ENCODE measurements around the gene PTPRM.

The PTPRM gene

DNA sequence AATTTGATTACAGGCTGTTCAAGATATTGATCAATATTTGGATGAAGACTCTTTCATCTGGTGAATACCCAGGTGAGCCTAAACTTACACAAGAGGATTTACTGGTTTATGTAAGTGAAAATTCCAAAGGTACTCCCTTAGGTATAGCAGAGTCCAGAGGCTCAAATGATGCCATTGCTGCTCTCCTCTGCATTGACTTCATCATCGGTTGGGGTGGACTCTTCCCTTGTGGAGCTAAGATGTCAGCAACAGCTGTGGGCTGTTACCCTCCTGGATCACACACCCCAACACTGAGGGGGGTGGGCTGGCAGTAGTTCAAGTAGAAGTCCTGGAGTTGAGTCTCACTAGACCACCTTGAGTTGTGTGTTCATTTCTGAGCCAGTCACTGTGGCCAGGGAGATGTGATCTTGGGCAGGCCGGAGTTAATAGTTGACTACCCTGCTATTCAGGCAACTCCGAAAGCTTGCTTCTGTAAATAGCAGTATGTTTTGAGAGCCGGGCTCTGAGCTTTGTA is 236.9 kb downstream of the PTPRM start (continued):
- TF ChIP-seq, protein P1, sequence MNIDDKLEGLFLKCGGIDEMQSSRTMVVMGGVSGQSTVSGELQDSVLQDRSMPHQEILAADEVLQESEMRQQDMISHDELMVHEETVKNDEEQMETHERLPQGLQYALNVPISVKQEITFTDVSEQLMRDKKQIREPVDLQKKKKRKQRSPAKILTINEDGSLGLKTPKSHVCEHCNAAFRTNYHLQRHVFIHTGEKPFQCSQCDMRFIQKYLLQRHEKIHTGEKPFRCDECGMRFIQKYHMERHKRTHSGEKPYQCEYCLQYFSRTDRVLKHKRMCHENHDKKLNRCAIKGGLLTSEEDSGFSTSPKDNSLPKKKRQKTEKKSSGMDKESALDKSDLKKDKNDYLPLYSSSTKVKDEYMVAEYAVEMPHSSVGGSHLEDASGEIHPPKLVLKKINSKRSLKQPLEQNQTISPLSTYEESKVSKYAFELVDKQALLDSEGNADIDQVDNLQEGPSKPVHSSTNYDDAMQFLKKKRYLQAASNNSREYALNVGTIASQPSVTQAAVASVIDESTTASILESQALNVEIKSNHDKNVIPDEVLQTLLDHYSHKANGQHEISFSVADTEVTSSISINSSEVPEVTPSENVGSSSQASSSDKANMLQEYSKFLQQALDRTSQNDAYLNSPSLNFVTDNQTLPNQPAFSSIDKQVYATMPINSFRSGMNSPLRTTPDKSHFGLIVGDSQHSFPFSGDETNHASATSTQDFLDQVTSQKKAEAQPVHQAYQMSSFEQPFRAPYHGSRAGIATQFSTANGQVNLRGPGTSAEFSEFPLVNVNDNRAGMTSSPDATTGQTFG (tag by site-specific recombination; IDR thresholded peaks at IDR 0.05; ENCODE audit: borderline replicate concordance) = no peak
- TF ChIP-seq, protein P2, sequence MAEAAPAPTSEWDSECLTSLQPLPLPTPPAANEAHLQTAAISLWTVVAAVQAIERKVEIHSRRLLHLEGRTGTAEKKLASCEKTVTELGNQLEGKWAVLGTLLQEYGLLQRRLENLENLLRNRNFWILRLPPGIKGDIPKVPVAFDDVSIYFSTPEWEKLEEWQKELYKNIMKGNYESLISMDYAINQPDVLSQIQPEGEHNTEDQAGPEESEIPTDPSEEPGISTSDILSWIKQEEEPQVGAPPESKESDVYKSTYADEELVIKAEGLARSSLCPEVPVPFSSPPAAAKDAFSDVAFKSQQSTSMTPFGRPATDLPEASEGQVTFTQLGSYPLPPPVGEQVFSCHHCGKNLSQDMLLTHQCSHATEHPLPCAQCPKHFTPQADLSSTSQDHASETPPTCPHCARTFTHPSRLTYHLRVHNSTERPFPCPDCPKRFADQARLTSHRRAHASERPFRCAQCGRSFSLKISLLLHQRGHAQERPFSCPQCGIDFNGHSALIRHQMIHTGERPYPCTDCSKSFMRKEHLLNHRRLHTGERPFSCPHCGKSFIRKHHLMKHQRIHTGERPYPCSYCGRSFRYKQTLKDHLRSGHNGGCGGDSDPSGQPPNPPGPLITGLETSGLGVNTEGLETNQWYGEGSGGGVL (tag by site-specific recombination; IDR thresholded peaks at IDR 0.05) = no peak
- TF ChIP-seq ZBTB7A (tag by site-specific recombination; IDR thresholded peaks at IDR 0.05; ENCODE audit: low read depth) (no peak), ZNF530 (tag by site-specific recombination; IDR thresholded peaks at IDR 0.05; ENCODE audit: low read depth) (no peak)

DNA sequence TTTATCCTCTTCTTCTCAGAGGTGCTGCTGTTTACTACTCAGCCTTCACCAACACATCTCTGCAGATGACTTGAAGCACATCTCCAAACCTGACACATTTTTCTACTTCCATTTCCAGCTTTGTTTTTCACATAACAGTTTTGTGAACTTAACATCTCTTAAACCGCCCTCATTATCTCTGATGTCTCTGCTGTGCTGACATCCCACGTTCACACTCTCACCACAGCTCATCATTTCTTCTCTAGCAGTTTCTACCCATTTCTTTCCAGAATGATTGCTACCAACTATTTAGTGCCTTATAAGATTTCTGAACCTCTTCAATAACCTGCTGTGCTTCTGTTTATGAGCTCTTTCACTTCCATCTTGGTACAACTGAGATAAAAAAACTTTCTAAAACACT is 238.0 kb downstream of the PTPRM start:
- no peak for TF ChIP-seq ZBTB17 (tag by site-specific recombination; IDR thresholded peaks at IDR 0.05)
- no peak for TF ChIP-seq ZNF843 (tag by site-specific recombination; IDR thresholded peaks at IDR 0.05)
- TF ChIP-seq OVOL3 (tag by site-specific recombination; IDR thresholded peaks at IDR 0.05) = no peak
- no peak for TF ChIP-seq ZNF791 (tag by site-specific recombination; IDR thresholded peaks at IDR 0.05)
- TF ChIP-seq ZNF132 (tag by site-specific recombination; IDR thresholded peaks at IDR 0.05; ENCODE audit: borderline replicate concordance) = no peak
- TF ChIP-seq ZNF202 (tag by site-specific recombination; IDR thresholded peaks at IDR 0.05; ENCODE audit: borderline replicate concordance) = no peak
- no peak for TF ChIP-seq ZNF394 (tag by site-specific recombination; IDR thresholded peaks at IDR 0.05; ENCODE audit: borderline replicate concordance)
- no peak for TF ChIP-seq ZNF19 (tag by site-specific recombination; IDR thresholded peaks at IDR 0.05; ENCODE audit: low read depth)
- TF ChIP-seq, protein P3, sequence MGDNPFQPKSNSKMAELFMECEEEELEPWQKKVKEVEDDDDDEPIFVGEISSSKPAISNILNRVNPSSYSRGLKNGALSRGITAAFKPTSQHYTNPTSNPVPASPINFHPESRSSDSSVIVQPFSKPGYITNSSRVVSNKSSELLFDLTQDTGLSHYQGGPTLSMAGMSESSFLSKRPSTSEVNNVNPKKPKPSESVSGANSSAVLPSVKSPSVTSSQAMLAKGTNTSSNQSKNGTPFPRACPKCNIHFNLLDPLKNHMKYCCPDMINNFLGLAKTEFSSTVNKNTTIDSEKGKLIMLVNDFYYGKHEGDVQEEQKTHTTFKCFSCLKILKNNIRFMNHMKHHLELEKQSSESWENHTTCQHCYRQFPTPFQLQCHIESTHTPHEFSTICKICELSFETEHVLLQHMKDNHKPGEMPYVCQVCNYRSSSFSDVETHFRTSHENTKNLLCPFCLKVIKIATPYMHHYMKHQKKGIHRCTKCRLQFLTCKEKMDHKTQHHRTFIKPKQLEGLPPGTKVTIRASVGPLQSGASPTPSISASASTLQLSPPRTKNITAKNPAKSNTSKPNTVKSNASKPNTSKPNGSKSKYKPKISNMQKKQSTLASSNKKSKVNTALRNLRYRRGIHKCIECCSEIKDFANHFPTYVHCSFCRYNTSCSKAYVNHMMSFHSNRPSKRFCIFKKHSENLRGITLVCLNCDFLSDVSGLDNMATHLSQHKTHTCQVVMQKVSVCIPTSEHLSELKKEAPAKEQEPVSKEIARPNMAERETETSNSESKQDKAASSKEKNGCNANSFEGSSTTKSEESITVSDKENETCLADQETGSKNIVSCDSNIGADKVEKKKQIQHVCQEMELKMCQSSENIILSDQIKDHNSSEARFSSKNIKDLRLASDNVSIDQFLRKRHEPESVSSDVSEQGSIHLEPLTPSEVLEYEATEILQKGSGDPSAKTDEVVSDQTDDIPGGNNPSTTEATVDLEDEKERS (tag by site-specific recombination; IDR thresholded peaks at IDR 0.05) = no peak
- no peak for TF ChIP-seq ZBTB7A (tag by site-specific recombination; IDR thresholded peaks at IDR 0.05; ENCODE audit: low read depth)
- TF ChIP-seq ZNF138 (tag by site-specific recombination; IDR thresholded peaks at IDR 0.05; ENCODE audit: borderline replicate concordance) = no peak
- TF ChIP-seq ZNF555 (tag by site-specific recombination; conservative IDR thresholded peaks at IDR 0.05) = no peak
- POLR2A ChIA-PET = no interaction called here
- H3K4me1 ChIP-seq (ENCODE audit: control insufficient read depth, insufficient read depth, low read length) = no peaks in the 10 kb centered on the region

DNA sequence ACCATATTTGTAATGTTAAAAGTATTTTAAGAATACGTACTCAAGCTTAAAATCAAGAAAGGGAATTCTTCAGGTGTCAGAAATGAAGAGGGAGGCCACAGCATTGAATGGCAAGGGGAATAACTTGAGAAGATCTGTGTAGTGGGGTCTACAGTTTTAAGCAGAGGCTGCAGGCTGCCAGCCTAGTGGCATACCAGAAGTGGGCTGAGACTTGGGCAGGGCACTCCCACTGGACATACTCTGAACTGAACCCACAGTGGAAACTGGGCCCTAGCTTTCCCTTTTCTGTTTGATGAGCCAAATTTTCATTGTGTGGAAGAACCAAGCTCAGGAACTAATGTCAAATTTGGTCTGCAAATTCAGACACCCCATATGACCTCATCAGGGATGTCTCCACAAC is 238.8 kb downstream of the PTPRM start:
- H3K4me1 ChIP-seq (ENCODE audit: control insufficient read depth, insufficient read depth, low read length) = no peaks in the 10 kb centered on the region
- POLR2A ChIA-PET = no interaction called here
- no peak overlapping the region for H3K4me3 ChIP-seq (ENCODE audit: low read depth, low read length)
- H3K27ac ChIP-seq (ENCODE audit: extremely low read depth, low read depth, low read length) = no peak overlapping the region
- CTCF ChIA-PET = interaction anchor here (1.3 to 1.7 kb wide), 2 partner anchors 16 to 886 kb away, joined by 5 to 7 read pairs; no protein-coding TSS in a partner anchor
- H3K9me3 ChIP-seq (ENCODE audit: control insufficient read depth, insufficient read depth, low read depth, low read length) = no peaks in the 10 kb centered on the region
- no peaks in the 10 kb centered on the region for H3K36me3 ChIP-seq (ENCODE audit: control insufficient read depth in 2 of 2, insufficient read depth in 1 of 2, low read length in 2 of 2)
- TF ChIP-seq SALL2 (tag by site-specific recombination; IDR thresholded peaks at IDR 0.05; ENCODE audit: borderline replicate concordance) (no peak), GLI2 (tag by site-specific recombination; IDR thresholded peaks at IDR 0.05; ENCODE audit: borderline replicate concordance, low read depth) (no peak), ZFP3 (tag by site-specific recombination; IDR thresholded peaks at IDR 0.05; ENCODE audit: low read depth) (no peak), ZNF140 (tag by site-specific recombination; IDR thresholded peaks at IDR 0.05) (no peak), ZNF19 (tag by site-specific recombination; IDR thresholded peaks at IDR 0.05; ENCODE audit: low read depth) (no peak), BCL11A (tag by site-specific recombination; IDR thresholded peaks at IDR 0.05; ENCODE audit: low read depth) (no peak), TRIM28 (IDR thresholded peaks at IDR 0.05; ENCODE audit: borderline replicate concordance, low read length) (no peak), ZNF10 (tag by site-specific recombination; IDR thresholded peaks at IDR 0.05) (no peak), GLI4 (tag by site-specific recombination; IDR thresholded peaks at IDR 0.05) (no peak), GLIS1 (tag by site-specific recombination; IDR thresholded peaks at IDR 0.05) (no peak), ZNF132 (tag by site-specific recombination; IDR thresholded peaks at IDR 0.05; ENCODE audit: borderline replicate concordance) (no peak)
- TF ChIP-seq, protein P4, sequence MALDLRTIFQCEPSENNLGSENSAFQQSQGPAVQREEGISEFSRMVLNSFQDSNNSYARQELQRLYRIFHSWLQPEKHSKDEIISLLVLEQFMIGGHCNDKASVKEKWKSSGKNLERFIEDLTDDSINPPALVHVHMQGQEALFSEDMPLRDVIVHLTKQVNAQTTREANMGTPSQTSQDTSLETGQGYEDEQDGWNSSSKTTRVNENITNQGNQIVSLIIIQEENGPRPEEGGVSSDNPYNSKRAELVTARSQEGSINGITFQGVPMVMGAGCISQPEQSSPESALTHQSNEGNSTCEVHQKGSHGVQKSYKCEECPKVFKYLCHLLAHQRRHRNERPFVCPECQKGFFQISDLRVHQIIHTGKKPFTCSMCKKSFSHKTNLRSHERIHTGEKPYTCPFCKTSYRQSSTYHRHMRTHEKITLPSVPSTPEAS (tag by site-specific recombination; IDR thresholded peaks at IDR 0.05) = no peak

More for the DNA sequence above, 238.0 kb downstream of the PTPRM start:
- Histone ChIP-seq H3K9me3 (ENCODE audit: control insufficient read depth, insufficient read depth, low read depth, low read length) (no peaks in the 10 kb centered on the region), H3K4me3 (ENCODE audit: low read depth, low read length) (no peak overlapping the region), H3K27ac (ENCODE audit: extremely low read depth, low read depth, low read length) (no peak overlapping the region), H3K36me3 (ENCODE audit: control insufficient read depth in 2 of 2, insufficient read depth in 1 of 2, low read length in 2 of 2) (no peaks in the 10 kb centered on the region)
- CTCF ChIA-PET = interaction anchor here (0.6 to 1.7 kb wide), 3 partner anchors 15 to 1189 kb away, joined by 5 to 7 read pairs (median 5); no protein-coding TSS in a partner anchor

Data from HEK293 (cell line).